GM12875 (cell line): ENCODE results near the gene LMBR1.
"Not testable (repeated sequence)": the region's sequence is repeated elsewhere in the genome, so short reads cannot be mapped to it uniquely, and the experiment has no call there.

Experiments
- H3K4me3 ChIP-seq: one replicate; pipeline ENCODE4 v1.5.1; 2011; ENCODE audit warnings: low read depth, low read length, control low read depth
- CTCF ChIP-seq: IDR thresholded peaks from 2 replicates; pipeline ENCODE4 v1.5.1; 2011; ENCODE audit warnings: low read depth, mild to moderate bottlenecking, control low read depth, inconsistent platforms, low read length, moderate library complexity, borderline replicate concordance; ENCODE audit not compliant: insufficient read depth

The LMBR1 gene

GRCh38 chr7:156655983-156656382 is 237.0 kb downstream of the LMBR1 start:
- no peak for TF ChIP-seq CTCF

GRCh38 chr7:156655251-156655650 is 237.7 kb downstream of the LMBR1 start:
- no peak for TF ChIP-seq CTCF
- no peak overlapping the region for H3K4me3 ChIP-seq

More at GRCh38 chr7:156655983-156656382, 237.0 kb downstream of the LMBR1 start:
- H3K4me3 ChIP-seq, result no peak overlapping the region

- H3K4me3 ChIP-seq, result no peak overlapping the region
- TF ChIP-seq CTCF, result no peak
Measured at GRCh38 chr7:156654511-156655234, 238.3 kb downstream of the LMBR1 start.

GRCh38 chr7:156652886-156653568 is 240.0 kb downstream of the LMBR1 start:
- TF ChIP-seq CTCF, result no peak
- H3K4me3 ChIP-seq, result no peak overlapping the region

GRCh38 chr7:156651474-156651873 is 241.5 kb downstream of the LMBR1 start:
- no peak overlapping the region for H3K4me3 ChIP-seq
- no peak for TF ChIP-seq CTCF

- H3K4me3 ChIP-seq, result no peak overlapping the region
- TF ChIP-seq CTCF, result peak; percentile 53; the same call in 1 of the 2 replicates
Measured at GRCh38 chr7:156650042-156650441, 242.9 kb downstream of the LMBR1 start.

- not testable (repeated sequence) for H3K4me3 ChIP-seq
Measured at GRCh38 chr7:156647330-156647729, 245.7 kb downstream of the LMBR1 start.
